ENCODE results near the gene PSMD13.

Gene PSMD13

DNA sequence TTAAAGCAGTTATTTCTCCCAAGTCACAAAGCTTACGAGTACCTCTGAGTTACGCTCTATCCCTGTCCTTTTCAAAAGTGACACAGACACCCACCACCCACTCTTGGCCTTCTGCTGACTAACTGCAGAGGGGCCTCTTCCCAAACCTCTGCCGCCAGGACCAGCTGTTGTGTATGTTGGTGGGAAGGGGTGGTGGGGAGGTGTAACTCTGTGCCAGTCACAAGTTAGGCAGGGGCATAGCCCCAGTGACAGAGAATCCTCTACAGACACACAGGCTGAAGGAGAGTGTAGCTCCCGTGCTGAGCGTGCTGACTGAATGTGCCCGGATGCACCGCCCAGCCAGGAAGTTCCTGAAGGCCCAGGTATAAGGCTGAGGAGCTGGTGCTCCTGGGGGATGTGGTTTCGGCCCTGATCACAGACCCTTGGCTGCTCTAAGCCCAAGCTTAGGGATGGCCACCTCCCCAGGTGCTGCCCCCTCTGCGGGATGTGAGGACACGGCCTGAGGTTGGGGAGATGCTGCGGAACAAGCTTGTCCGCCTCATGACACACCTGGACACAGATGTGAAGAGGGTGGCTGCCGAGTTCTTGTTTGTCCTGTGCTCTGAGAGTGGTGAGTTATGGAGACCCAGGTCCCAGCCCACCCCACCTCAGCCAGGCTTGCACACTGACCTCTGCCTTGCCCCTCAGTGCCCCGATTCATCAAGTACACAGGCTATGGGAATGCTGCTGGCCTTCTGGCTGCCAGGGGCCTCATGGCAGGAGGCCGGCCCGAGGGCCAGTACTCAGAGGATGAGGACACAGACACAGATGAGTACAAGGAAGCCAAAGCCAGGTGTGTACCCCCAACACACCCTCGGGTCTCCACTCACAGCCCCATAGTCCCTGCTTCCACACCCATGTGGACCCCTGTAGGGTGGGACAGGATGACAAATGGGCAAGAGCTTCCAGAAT lies 24.4 kb upstream of the PSMD13 start:
- no peaks in the 10 kb centered on the region for H3F3A ChIP-seq (ENCODE audit: insufficient read depth, low read length)
- H3K9me3 ChIP-seq (ENCODE audit: low read length) = no peaks in the 10 kb centered on the region
- no peaks in the 10 kb centered on the region for H3K27me3 ChIP-seq (ENCODE audit: insufficient read depth, low read length)
- H3K27ac ChIP-seq (ENCODE audit: low read depth, low read length, poor library complexity, severe bottlenecking) = no peak overlapping the region
- H4K20me1 ChIP-seq (ENCODE audit: insufficient read depth, low read length) = no peaks in the 10 kb centered on the region
- H3K79me2 ChIP-seq (ENCODE audit: insufficient read depth, low read length) = no peaks in the 10 kb centered on the region
- TF ChIP-seq, protein P1, sequence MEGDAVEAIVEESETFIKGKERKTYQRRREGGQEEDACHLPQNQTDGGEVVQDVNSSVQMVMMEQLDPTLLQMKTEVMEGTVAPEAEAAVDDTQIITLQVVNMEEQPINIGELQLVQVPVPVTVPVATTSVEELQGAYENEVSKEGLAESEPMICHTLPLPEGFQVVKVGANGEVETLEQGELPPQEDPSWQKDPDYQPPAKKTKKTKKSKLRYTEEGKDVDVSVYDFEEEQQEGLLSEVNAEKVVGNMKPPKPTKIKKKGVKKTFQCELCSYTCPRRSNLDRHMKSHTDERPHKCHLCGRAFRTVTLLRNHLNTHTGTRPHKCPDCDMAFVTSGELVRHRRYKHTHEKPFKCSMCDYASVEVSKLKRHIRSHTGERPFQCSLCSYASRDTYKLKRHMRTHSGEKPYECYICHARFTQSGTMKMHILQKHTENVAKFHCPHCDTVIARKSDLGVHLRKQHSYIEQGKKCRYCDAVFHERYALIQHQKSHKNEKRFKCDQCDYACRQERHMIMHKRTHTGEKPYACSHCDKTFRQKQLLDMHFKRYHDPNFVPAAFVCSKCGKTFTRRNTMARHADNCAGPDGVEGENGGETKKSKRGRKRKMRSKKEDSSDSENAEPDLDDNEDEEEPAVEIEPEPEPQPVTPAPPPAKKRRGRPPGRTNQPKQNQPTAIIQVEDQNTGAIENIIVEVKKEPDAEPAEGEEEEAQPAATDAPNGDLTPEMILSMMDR (IDR thresholded peaks at IDR 0.05; ENCODE audit: low read length) = no peak
- no peak for TF ChIP-seq EZH2 (IDR thresholded peaks at IDR 0.05; ENCODE audit: borderline replicate concordance, low read length)
- H3K9me2 ChIP-seq (ENCODE audit: low read depth, low read length) = no peaks in the 10 kb centered on the region
- peaks cover 16% of the 10 kb centered on the region for H3K4me1 ChIP-seq (ENCODE audit: insufficient read depth, low read length, severe bottlenecking)
- H3K4me2 ChIP-seq (ENCODE audit: low read length) = no peak overlapping the region
- H2AFZ ChIP-seq (ENCODE audit: low read length) = no peak overlapping the region
- H3K4me3 ChIP-seq (ENCODE audit: low read depth, low read length, poor library complexity, severe bottlenecking) = no peak overlapping the region
- H3K36me3 ChIP-seq (ENCODE audit: insufficient read depth, low read length) = peaks cover 68% of the 10 kb centered on the region
- H3K9ac ChIP-seq (ENCODE audit: low read length) = no peak overlapping the region

DNA sequence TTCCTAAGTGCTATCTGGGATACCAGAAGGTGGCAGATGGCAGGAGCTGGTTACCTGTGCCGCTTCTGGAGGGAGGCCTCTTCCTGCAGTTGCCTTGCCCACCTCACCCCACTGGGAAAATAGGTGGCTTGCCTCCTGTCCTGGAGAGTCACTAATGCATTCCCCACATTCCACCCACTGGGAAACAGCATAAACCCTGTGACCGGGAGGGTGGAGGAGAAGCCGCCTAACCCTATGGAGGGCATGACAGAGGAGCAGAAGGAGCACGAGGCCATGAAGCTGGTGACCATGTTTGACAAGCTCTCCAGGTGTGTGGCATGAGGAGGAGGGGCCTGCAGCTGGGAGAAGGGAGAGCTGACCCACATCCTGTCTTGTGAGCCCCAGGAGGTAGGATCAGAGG lies 23.7 kb upstream of the PSMD13 start:
- no peaks in the 10 kb centered on the region for H3K9me2 ChIP-seq (ENCODE audit: low read depth, low read length)
- H3K4me3 ChIP-seq (ENCODE audit: low read depth, low read length, poor library complexity, severe bottlenecking) = no peak overlapping the region
- peaks cover 68% of the 10 kb centered on the region for H3K36me3 ChIP-seq (ENCODE audit: insufficient read depth, low read length)
- H3F3A ChIP-seq (ENCODE audit: insufficient read depth, low read length) = no peaks in the 10 kb centered on the region
- H3K9me3 ChIP-seq (ENCODE audit: low read length) = no peaks in the 10 kb centered on the region
- peaks cover 16% of the 10 kb centered on the region for H3K4me1 ChIP-seq (ENCODE audit: insufficient read depth, low read length, severe bottlenecking)
- no peak overlapping the region for H3K27ac ChIP-seq (ENCODE audit: low read depth, low read length, poor library complexity, severe bottlenecking)
- no peaks in the 10 kb centered on the region for H4K20me1 ChIP-seq (ENCODE audit: insufficient read depth, low read length)
- no peaks in the 10 kb centered on the region for H3K79me2 ChIP-seq (ENCODE audit: insufficient read depth, low read length)
- H3K4me2 ChIP-seq (ENCODE audit: low read length) = no peak overlapping the region
- TF ChIP-seq, protein P1 (IDR thresholded peaks at IDR 0.05; ENCODE audit: low read length) = no peak
- no peak for TF ChIP-seq EZH2 (IDR thresholded peaks at IDR 0.05; ENCODE audit: borderline replicate concordance, low read length)
- no peak overlapping the region for H3K9ac ChIP-seq (ENCODE audit: low read length)
- H3K27me3 ChIP-seq (ENCODE audit: insufficient read depth, low read length) = no peaks in the 10 kb centered on the region
- H2AFZ ChIP-seq (ENCODE audit: low read length) = no peak overlapping the region

DNA sequence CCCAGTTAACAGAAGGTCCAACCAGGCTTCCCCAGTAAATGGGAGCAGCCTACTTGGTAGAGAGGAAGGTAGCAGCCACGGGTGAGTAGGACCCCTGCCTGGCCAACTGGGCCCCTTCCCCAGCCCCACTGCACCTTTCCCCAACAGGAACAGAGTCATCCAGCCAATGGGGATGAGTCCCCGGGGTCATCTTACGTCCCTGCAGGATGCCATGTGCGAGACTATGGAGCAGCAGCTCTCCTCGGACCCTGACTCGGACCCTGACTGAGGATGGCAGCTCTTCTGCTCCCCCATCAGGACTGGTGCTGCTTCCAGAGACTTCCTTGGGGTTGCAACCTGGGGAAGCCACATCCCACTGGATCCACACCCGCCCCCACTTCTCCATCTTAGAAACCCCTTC lies 22.7 kb upstream of the PSMD13 start:
- Histone ChIP-seq H4K20me1 (ENCODE audit: insufficient read depth, low read length) (no peaks in the 10 kb centered on the region), H3K4me1 (ENCODE audit: insufficient read depth, low read length, severe bottlenecking) (peaks cover 15% of the 10 kb centered on the region), H2AFZ (ENCODE audit: low read length) (no peak overlapping the region), H3K27me3 (ENCODE audit: insufficient read depth, low read length) (no peaks in the 10 kb centered on the region), H3K9me3 (ENCODE audit: low read length) (no peaks in the 10 kb centered on the region), H3K9me2 (ENCODE audit: low read depth, low read length) (no peaks in the 10 kb centered on the region), H3K9ac (ENCODE audit: low read length) (no peak overlapping the region), H3K27ac (ENCODE audit: low read depth, low read length, poor library complexity, severe bottlenecking) (no peak overlapping the region), H3K4me2 (ENCODE audit: low read length) (no peak overlapping the region), H3F3A (ENCODE audit: insufficient read depth, low read length) (no peaks in the 10 kb centered on the region), H3K79me2 (ENCODE audit: insufficient read depth, low read length) (no peaks in the 10 kb centered on the region), H3K36me3 (ENCODE audit: insufficient read depth, low read length) (peaks cover 68% of the 10 kb centered on the region), H3K4me3 (ENCODE audit: low read depth, low read length, poor library complexity, severe bottlenecking) (no peak overlapping the region)
- TF ChIP-seq, protein P1 (IDR thresholded peaks at IDR 0.05; ENCODE audit: low read length) = no peak
- TF ChIP-seq EZH2 (IDR thresholded peaks at IDR 0.05; ENCODE audit: borderline replicate concordance, low read length) = no peak

Measured in OCI-LY1 (cell line).